Trophoblast cell (in vitro differentiated cells and primary cell): ENCODE measurements around the gene PRG3.

Experiments
- DNase-seq, 2 donors: peaks; one replicate each; pipeline ENCODE4 v3.0.0-alpha.2; 2016
- H2AFZ ChIP-seq: 2 replicates; pipeline ENCODE4 v1.6.1; 2013; ENCODE audit warnings: low read length, moderate library complexity, mild to moderate bottlenecking; ENCODE audit not compliant: insufficient read depth, poor library complexity
- H2AK5ac ChIP-seq: 2 replicates; pipeline ENCODE4 v1.6.1; 2013; ENCODE audit warnings: mild to moderate bottlenecking, low read length
- H2BK120ac ChIP-seq: 2 replicates; pipeline ENCODE4 v1.6.1; 2013; ENCODE audit warnings: low read length, mild to moderate bottlenecking, moderate library complexity; ENCODE audit not compliant: insufficient read depth, poor library complexity
- H2BK12ac ChIP-seq: 2 replicates; pipeline ENCODE4 v1.6.1; 2013; ENCODE audit warnings: mild to moderate bottlenecking, low read length, moderate library complexity
- H2BK5ac ChIP-seq: 2 replicates; pipeline ENCODE4 v1.6.1; 2013; ENCODE audit warnings: low read length, low read depth, moderate library complexity, mild to moderate bottlenecking; ENCODE audit not compliant: poor library complexity
- H3K14ac ChIP-seq: 2 replicates; pipeline ENCODE4 v1.6.1; 2013; ENCODE audit warnings: mild to moderate bottlenecking, low read length
- H3K18ac ChIP-seq: 2 replicates; pipeline ENCODE4 v1.6.1; 2013; ENCODE audit warnings: mild to moderate bottlenecking, low read length
- H3K23ac ChIP-seq: 2 replicates; pipeline ENCODE4 v1.6.1; 2013; ENCODE audit warnings: low read length
- H3K27ac ChIP-seq: 2 replicates; pipeline ENCODE4 v1.5.1; 2013; ENCODE audit warnings: low read depth, mild to moderate bottlenecking, inconsistent platforms, low read length, moderate library complexity
- H3K27me3 ChIP-seq: 2 replicates; pipeline ENCODE4 v1.6.1; 2013; ENCODE audit warnings: inconsistent platforms, mild to moderate bottlenecking, low read length, moderate library complexity; ENCODE audit not compliant: insufficient read depth
- H3K36me3 ChIP-seq, 2 experiments: 1 replicate in 1 of 2; 2 replicates in 1 of 2; pipeline ENCODE4 v1.6.1; 2013; ENCODE audit warnings: low read length in 2 of 2, mild to moderate bottlenecking in 2 of 2, moderate library complexity in 1 of 2; ENCODE audit not compliant: insufficient read depth in 2 of 2, control insufficient read depth in 1 of 2
- H3K4ac ChIP-seq: 2 replicates; pipeline ENCODE4 v1.6.1; 2013; ENCODE audit warnings: low read depth, mild to moderate bottlenecking, low read length, moderate library complexity
- H3K4me1 ChIP-seq, 2 experiments: 1 replicate in 1 of 2; 2 replicates in 1 of 2; pipeline ENCODE4 v1.6.1; 2013; ENCODE audit warnings: low read length in 2 of 2, mild to moderate bottlenecking in 2 of 2, moderate library complexity in 1 of 2; ENCODE audit not compliant: insufficient read depth in 2 of 2, control insufficient read depth in 1 of 2
- H3K4me2 ChIP-seq: 2 replicates; pipeline ENCODE4 v1.6.1; 2013; ENCODE audit warnings: inconsistent platforms, mild to moderate bottlenecking, low read length, moderate library complexity
- H3K4me3 ChIP-seq: 2 replicates; pipeline ENCODE4 v1.5.1; 2013; ENCODE audit warnings: mild to moderate bottlenecking, low read depth, low read length, inconsistent platforms
- H3K79me1 ChIP-seq: one replicate; pipeline ENCODE4 v1.6.1; 2013; ENCODE audit warnings: low read length
- H3K79me2 ChIP-seq: 2 replicates; pipeline ENCODE4 v1.6.1; 2013; ENCODE audit warnings: low read length, mild to moderate bottlenecking; ENCODE audit not compliant: control insufficient read depth, insufficient read depth, poor library complexity
- H3K9ac ChIP-seq: 2 replicates; pipeline ENCODE4 v1.6.1; 2013; ENCODE audit warnings: mild to moderate bottlenecking, low read length
- H3K9me3 ChIP-seq: 2 replicates; pipeline ENCODE4 v1.6.1; 2013; ENCODE audit warnings: low read depth, mild to moderate bottlenecking, control low read depth, inconsistent platforms, low read length; ENCODE audit not compliant: insufficient read depth
- H4K12ac ChIP-seq: 2 replicates; pipeline ENCODE4 v1.6.1; 2013; ENCODE audit warnings: low read depth, mild to moderate bottlenecking, low read length, moderate library complexity
- H4K8ac ChIP-seq: 2 replicates; pipeline ENCODE4 v1.6.1; 2013; ENCODE audit warnings: low read depth, mild to moderate bottlenecking, low read length, moderate library complexity
- H4K91ac ChIP-seq: one replicate; pipeline ENCODE4 v1.6.1; 2013; ENCODE audit warnings: low read depth, mild to moderate bottlenecking, low read length, moderate library complexity
- WGBS: extraction: QIAGEN DNeasy Blood & Tissue Kit; methylation state at CpG from one replicate; pipeline ENCODE4 v1.1.7; 2013; ENCODE audit warnings: missing lambda C conversion rate; ENCODE audit not compliant: insufficient read length, insufficient coverage; ENCODE audit errors: extremely low coverage; 5-methylcytosine and 5-hydroxymethylcytosine counted together

PRG3 gene

DNA sequence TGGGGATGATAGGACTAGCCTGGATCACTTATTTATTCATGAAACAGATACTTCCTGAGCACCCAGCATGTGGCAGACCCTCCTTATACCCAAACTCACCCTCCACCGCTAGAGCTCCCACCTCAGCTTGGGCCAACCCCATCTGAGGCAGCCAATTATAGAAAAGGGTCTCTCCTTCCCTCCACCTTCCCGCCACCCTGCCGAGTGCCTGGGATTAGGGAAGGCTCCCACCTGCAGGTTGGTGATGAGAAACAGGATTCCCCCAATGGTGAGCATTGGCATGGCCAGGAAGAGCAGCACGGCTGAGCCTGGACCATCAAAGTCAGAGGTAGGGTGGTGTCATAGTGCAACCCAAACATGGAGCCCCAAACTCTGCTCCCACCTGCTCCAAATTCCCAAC, 40.1 kb upstream of the PRG3 start:
- H3K4ac ChIP-seq, result no peak overlapping the region
- H4K8ac ChIP-seq, result no peak overlapping the region
- no peak overlapping the region for H3K4me3 ChIP-seq
- WGBS, result no CpG with 5 or more reads among the region's 4 CpGs
- H2BK120ac ChIP-seq, result no peak overlapping the region
- H3K9ac ChIP-seq, result no peak overlapping the region
- no peaks in the 10 kb centered on the region for H3K27me3 ChIP-seq
- no peak overlapping the region for H3K23ac ChIP-seq
- no peak overlapping the region for H3K18ac ChIP-seq
- no peak overlapping the region for H3K4me2 ChIP-seq
- no peak overlapping the region for H2BK5ac ChIP-seq
- H3K4me1 ChIP-seq, result peaks cover 3 to 4% of the 10 kb centered on the region in 2 experiments
- no peak for DNase-seq
- H2BK12ac ChIP-seq, result no peak overlapping the region
- H3K9me3 ChIP-seq, result peaks cover 2% of the 10 kb centered on the region
- H3K36me3 ChIP-seq, result peaks cover 0 to 3% of the 10 kb centered on the region in 2 experiments
- no peak overlapping the region for H3K27ac ChIP-seq
- H3K14ac ChIP-seq, result no peak overlapping the region
- H3K79me1 ChIP-seq, result no peaks in the 10 kb centered on the region
- H2AK5ac ChIP-seq, result no peak overlapping the region
- H3K79me2 ChIP-seq, result no peaks in the 10 kb centered on the region
- H2AFZ ChIP-seq, result no peak overlapping the region
- H4K91ac ChIP-seq, result no peak overlapping the region
- no peak overlapping the region for H4K12ac ChIP-seq

DNA sequence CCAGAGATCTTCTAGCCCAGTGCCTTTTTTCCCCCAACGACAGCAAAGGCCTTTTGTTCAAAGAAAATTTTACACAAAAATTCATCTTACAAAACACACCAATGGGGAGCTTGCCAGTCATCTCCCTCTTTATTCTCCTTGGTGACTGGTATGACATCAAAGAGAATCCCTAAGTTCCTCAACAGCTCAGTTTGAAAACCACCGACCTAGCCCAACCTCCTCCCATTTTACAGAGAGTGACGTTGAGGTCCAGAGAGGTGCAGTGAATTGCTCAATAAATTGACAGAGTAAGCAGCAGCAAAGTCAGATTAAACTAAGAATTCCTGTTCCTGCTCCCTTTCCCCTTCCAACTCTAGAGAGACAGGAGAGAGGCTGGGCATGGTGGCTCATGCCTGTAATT, 38.2 kb upstream of the PRG3 start:
- no peak overlapping the region for H3K4me3 ChIP-seq
- H4K8ac ChIP-seq, result no peak overlapping the region
- H3K79me2 ChIP-seq, result no peaks in the 10 kb centered on the region
- H3K27me3 ChIP-seq, result no peaks in the 10 kb centered on the region
- H3K14ac ChIP-seq, result no peak overlapping the region
- WGBS, result no CpG with 5 or more reads among the region's 3 CpGs
- H3K18ac ChIP-seq, result no peak overlapping the region
- H3K4me1 ChIP-seq, result no peaks in the 10 kb centered on the region
- no peak overlapping the region for H3K4me2 ChIP-seq
- no peak overlapping the region for H4K12ac ChIP-seq
- H2AFZ ChIP-seq, result no peak overlapping the region
- no peak overlapping the region for H3K23ac ChIP-seq
- DNase-seq, result no peak
- H2BK5ac ChIP-seq, result no peak overlapping the region
- no peak overlapping the region for H3K27ac ChIP-seq
- peaks cover 2% of the 10 kb centered on the region for H3K9me3 ChIP-seq
- H3K9ac ChIP-seq, result no peak overlapping the region
- H3K4ac ChIP-seq, result no peak overlapping the region
- no peaks in the 10 kb centered on the region for H3K79me1 ChIP-seq
- H2BK12ac ChIP-seq, result no peak overlapping the region
- peaks cover 0 to 3% of the 10 kb centered on the region in 2 experiments for H3K36me3 ChIP-seq
- H2BK120ac ChIP-seq, result no peak overlapping the region
- H4K91ac ChIP-seq, result no peak overlapping the region
- H2AK5ac ChIP-seq, result no peak overlapping the region

DNA sequence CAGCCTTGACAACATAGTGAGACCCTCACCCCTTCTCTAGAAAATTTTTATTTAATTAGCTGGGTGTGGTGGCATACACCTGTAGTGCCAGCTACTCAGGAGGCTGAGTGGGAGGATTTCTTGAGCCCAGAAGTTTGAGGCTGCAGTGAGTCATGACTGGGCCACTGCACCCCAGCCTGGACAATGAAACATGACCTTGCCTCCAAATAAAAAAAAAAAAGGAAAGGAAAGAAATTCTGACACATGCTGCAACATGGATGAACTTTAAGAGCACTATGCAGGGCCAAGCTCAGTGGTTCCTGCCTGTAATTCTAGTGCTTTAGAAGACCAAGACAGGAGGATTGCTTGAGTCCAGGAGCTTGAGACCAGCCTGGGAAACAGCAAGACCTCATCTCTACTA, 37.2 kb upstream of the PRG3 start:
- H2AK5ac ChIP-seq, result no peak overlapping the region
- no peaks in the 10 kb centered on the region for H3K9me3 ChIP-seq
- H3K27ac ChIP-seq, result no peak overlapping the region
- no peak overlapping the region for H3K4me2 ChIP-seq
- H3K4ac ChIP-seq, result no peak overlapping the region
- no peak overlapping the region for H2BK120ac ChIP-seq
- peaks cover 0 to 3% of the 10 kb centered on the region in 2 experiments for H3K36me3 ChIP-seq
- H3K79me2 ChIP-seq, result no peaks in the 10 kb centered on the region
- DNase-seq, result no peak
- H3K14ac ChIP-seq, result no peak overlapping the region
- H3K18ac ChIP-seq, result no peak overlapping the region
- H2AFZ ChIP-seq, result no peak overlapping the region
- H4K91ac ChIP-seq, result no peak overlapping the region
- no peaks in the 10 kb centered on the region for H3K27me3 ChIP-seq
- no peak overlapping the region for H4K8ac ChIP-seq
- no peak overlapping the region for H3K23ac ChIP-seq
- no peak overlapping the region for H4K12ac ChIP-seq
- no peak overlapping the region for H3K9ac ChIP-seq
- no peak overlapping the region for H2BK5ac ChIP-seq
- H3K4me3 ChIP-seq, result no peak overlapping the region
- no peak overlapping the region for H2BK12ac ChIP-seq
- H3K79me1 ChIP-seq, result no peaks in the 10 kb centered on the region
- no peaks in the 10 kb centered on the region for H3K4me1 ChIP-seq

DNA sequence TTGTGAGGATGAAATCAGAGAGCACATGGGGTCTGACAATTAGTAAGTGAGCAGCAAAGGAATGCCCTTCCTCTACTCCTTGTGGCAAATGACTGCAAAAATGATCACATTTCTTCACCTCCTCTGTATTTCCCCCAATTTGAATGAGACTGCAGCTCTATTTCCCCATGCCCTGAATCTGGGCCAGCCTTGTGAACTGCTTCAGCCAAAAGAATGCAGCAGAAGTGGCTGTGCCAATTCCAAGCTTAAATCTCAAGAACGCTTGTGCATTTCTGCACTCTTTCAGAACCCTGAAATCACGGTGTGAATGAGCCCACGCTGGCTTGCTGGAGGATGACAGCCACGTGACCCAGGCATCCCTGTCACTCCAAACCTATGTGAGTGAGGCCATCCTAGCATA, 36.1 kb upstream of the PRG3 start:
- DNase-seq, result peak in 1 of 2 donors; percentile 53
- H3K36me3 ChIP-seq, result peaks cover 0 to 3% of the 10 kb centered on the region in 2 experiments
- no peak overlapping the region for H2AFZ ChIP-seq
- H4K12ac ChIP-seq, result no peak overlapping the region
- H3K79me1 ChIP-seq, result no peaks in the 10 kb centered on the region
- no peak overlapping the region for H2BK5ac ChIP-seq
- H2AK5ac ChIP-seq, result no peak overlapping the region
- H3K18ac ChIP-seq, result no peak overlapping the region
- no peak overlapping the region for H2BK120ac ChIP-seq
- no CpG with 5 or more reads among the region's 4 CpGs for WGBS
- H3K4me3 ChIP-seq, result no peak overlapping the region
- no peak overlapping the region for H3K4me2 ChIP-seq
- no peaks in the 10 kb centered on the region for H3K4me1 ChIP-seq
- no peak overlapping the region for H4K91ac ChIP-seq
- no peaks in the 10 kb centered on the region for H3K27me3 ChIP-seq
- H3K9me3 ChIP-seq, result no peaks in the 10 kb centered on the region
- no peaks in the 10 kb centered on the region for H3K79me2 ChIP-seq
- no peak overlapping the region for H3K14ac ChIP-seq
- no peak overlapping the region for H2BK12ac ChIP-seq
- H3K4ac ChIP-seq, result no peak overlapping the region
- H3K9ac ChIP-seq, result no peak overlapping the region
- H4K8ac ChIP-seq, result no peak overlapping the region
- no peak overlapping the region for H3K27ac ChIP-seq
- H3K23ac ChIP-seq, result no peak overlapping the region
